ENCODE results near the gene TMIGD1. TPM values are rescaled to one million over a fixed set of nuclear protein-coding genes. Genes with fewer than 3 reads are reported as not detected.

TMIGD1 gene
- total and polyA plus RNA-seq, 2 of the 13 experiments (the other 11 are each of a cell fraction or from before 2014, with no cell fraction given) = not detected

- TF ChIP-seq, protein P1, sequence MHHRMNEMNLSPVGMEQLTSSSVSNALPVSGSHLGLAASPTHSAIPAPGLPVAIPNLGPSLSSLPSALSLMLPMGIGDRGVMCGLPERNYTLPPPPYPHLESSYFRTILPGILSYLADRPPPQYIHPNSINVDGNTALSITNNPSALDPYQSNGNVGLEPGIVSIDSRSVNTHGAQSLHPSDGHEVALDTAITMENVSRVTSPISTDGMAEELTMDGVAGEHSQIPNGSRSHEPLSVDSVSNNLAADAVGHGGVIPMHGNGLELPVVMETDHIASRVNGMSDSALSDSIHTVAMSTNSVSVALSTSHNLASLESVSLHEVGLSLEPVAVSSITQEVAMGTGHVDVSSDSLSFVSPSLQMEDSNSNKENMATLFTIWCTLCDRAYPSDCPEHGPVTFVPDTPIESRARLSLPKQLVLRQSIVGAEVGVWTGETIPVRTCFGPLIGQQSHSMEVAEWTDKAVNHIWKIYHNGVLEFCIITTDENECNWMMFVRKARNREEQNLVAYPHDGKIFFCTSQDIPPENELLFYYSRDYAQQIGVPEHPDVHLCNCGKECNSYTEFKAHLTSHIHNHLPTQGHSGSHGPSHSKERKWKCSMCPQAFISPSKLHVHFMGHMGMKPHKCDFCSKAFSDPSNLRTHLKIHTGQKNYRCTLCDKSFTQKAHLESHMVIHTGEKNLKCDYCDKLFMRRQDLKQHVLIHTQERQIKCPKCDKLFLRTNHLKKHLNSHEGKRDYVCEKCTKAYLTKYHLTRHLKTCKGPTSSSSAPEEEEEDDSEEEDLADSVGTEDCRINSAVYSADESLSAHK (CRISPR knock-in tag; IDR thresholded peaks at IDR 0.05; ENCODE audit: borderline replicate concordance) = no peak
- TF ChIP-seq ZNF547 (CRISPR knock-in tag; IDR thresholded peaks at IDR 0.05) (no peak), PHF5A (CRISPR knock-in tag; IDR thresholded peaks at IDR 0.05; ENCODE audit: low read depth, unreplicated experiment) (no peak), ZNF713 (CRISPR knock-in tag; IDR thresholded peaks at IDR 0.05) (no peak), ZNF746 (CRISPR knock-in tag; IDR thresholded peaks at IDR 0.05) (peak; percentile 41; the same call in 1 of the 2 replicates), KLF11 (CRISPR knock-in tag; IDR thresholded peaks at IDR 0.05) (peak; percentile 70; the same call in 1 of the 2 replicates), RARA (CRISPR knock-in tag; IDR thresholded peaks at IDR 0.05) (peak; percentile 92), SRY (CRISPR knock-in tag; IDR thresholded peaks at IDR 0.05) (no peak), NONO (IDR thresholded peaks at IDR 0.05) (no peak), NONO (CRISPR knock-in tag; conservative IDR thresholded peaks at IDR 0.05) (peak; percentile 79), FOXM1 (CRISPR knock-in tag; IDR thresholded peaks at IDR 0.05) (no peak), ZNF598 (CRISPR knock-in tag; IDR thresholded peaks at IDR 0.05; ENCODE audit: borderline replicate concordance) (no peak; the same call in 1 of the 2 replicates), CENPBD1 (CRISPR knock-in tag; IDR thresholded peaks at IDR 0.05; ENCODE audit: borderline replicate concordance, low read depth) (no peak), ZBTB49 (CRISPR knock-in tag; IDR thresholded peaks at IDR 0.05; ENCODE audit: borderline replicate concordance) (no peak), ZFP1 (CRISPR knock-in tag; IDR thresholded peaks at IDR 0.05) (0 out of 2 replicates have a peak, but pooled peaks have one; percentile 36), ZNF615 (CRISPR knock-in tag; IDR thresholded peaks at IDR 0.05; ENCODE audit: borderline replicate concordance) (no peak)
- TF ChIP-seq, protein P2, sequence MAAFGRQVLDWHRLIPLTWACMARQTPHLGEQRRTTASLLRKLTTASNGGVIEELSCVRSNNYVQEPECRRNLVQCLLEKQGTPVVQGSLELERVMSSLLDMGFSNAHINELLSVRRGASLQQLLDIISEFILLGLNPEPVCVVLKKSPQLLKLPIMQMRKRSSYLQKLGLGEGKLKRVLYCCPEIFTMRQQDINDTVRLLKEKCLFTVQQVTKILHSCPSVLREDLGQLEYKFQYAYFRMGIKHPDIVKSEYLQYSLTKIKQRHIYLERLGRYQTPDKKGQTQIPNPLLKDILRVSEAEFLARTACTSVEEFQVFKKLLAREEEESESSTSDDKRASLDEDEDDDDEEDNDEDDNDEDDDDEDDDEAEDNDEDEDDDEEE (CRISPR knock-in tag; IDR thresholded peaks at IDR 0.05) = no peak
- TF ChIP-seq, protein P3, sequence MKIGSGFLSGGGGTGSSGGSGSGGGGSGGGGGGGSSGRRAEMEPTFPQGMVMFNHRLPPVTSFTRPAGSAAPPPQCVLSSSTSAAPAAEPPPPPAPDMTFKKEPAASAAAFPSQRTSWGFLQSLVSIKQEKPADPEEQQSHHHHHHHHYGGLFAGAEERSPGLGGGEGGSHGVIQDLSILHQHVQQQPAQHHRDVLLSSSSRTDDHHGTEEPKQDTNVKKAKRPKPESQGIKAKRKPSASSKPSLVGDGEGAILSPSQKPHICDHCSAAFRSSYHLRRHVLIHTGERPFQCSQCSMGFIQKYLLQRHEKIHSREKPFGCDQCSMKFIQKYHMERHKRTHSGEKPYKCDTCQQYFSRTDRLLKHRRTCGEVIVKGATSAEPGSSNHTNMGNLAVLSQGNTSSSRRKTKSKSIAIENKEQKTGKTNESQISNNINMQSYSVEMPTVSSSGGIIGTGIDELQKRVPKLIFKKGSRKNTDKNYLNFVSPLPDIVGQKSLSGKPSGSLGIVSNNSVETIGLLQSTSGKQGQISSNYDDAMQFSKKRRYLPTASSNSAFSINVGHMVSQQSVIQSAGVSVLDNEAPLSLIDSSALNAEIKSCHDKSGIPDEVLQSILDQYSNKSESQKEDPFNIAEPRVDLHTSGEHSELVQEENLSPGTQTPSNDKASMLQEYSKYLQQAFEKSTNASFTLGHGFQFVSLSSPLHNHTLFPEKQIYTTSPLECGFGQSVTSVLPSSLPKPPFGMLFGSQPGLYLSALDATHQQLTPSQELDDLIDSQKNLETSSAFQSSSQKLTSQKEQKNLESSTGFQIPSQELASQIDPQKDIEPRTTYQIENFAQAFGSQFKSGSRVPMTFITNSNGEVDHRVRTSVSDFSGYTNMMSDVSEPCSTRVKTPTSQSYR (CRISPR knock-in tag; IDR thresholded peaks at IDR 0.05; ENCODE audit: borderline replicate concordance) = peak; percentile 85; the same call in 1 of the 2 replicates
- TF ChIP-seq, protein P4, sequence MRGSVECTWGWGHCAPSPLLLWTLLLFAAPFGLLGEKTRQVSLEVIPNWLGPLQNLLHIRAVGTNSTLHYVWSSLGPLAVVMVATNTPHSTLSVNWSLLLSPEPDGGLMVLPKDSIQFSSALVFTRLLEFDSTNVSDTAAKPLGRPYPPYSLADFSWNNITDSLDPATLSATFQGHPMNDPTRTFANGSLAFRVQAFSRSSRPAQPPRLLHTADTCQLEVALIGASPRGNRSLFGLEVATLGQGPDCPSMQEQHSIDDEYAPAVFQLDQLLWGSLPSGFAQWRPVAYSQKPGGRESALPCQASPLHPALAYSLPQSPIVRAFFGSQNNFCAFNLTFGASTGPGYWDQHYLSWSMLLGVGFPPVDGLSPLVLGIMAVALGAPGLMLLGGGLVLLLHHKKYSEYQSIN (CRISPR knock-in tag; IDR thresholded peaks at IDR 0.05; ENCODE audit: borderline replicate concordance) = no peak
Measured at GRCh38 chr17:30344283-30345088, 10.6 kb upstream of the TMIGD1 start (continued).
